ENCODE measurements around the gene RNASE3.
"Not testable (repeated sequence)": the region's sequence is repeated elsewhere in the genome, so short reads cannot be mapped to it uniquely, and the experiment has no call there.

RNASE3 gene

GRCh38 chr14:20919038-20919756 is 28.0 kb downstream of the RNASE3 start:
- not testable (repeated sequence) for DNase-seq

- not testable (repeated sequence) for DNase-seq
Measured at GRCh38 chr14:20923766-20924297, 32.6 kb downstream of the RNASE3 start.

GRCh38 chr14:20934148-20934762 is 43.1 kb downstream of the RNASE3 start:
- DNase-seq, result no peak

GRCh38 chr14:20935303-20935984 is 44.3 kb downstream of the RNASE3 start:
- DNase-seq, result no peak
